Measurements from ENCODE around the gene ZBTB33. TPM values are rescaled to one million over a fixed set of nuclear protein-coding genes. Genes with fewer than 3 reads are reported as not detected.
A peak's percentile ranks its signal among the peaks of the same experiment; 100 is the strongest.

The ZBTB33 gene
- total and polyA plus RNA-seq, 2 of the 13 experiments (the other 11 are each of a cell fraction or from before 2014, with no cell fraction given): 6.5 to 20.2 TPM

GRCh38 chrX:120244735-120245498, 5.7 kb upstream of the ZBTB33 start (continued):
- no peak for TF ChIP-seq THAP9 (CRISPR knock-in tag; IDR thresholded peaks at IDR 0.05; ENCODE audit: borderline replicate concordance)
- TF ChIP-seq ZNF724P (CRISPR knock-in tag; IDR thresholded peaks at IDR 0.05; ENCODE audit: borderline replicate concordance): no peak
- TF ChIP-seq SIN3A (IDR thresholded peaks at IDR 0.05; ENCODE audit: borderline replicate concordance, low read depth, low read length): peak; percentile 61; the same call in 1 of the 2 replicates
- TF ChIP-seq NR2F2 (IDR thresholded peaks at IDR 0.05; ENCODE audit: borderline replicate concordance, low read depth): 0 out of 2 replicates have a peak, but pooled peaks have one; percentile 35
- TF ChIP-seq WIZ (CRISPR knock-in tag; IDR thresholded peaks at IDR 0.05): 0 out of 2 replicates have a peak, but pooled peaks have one; percentile 60
- no peak for TF ChIP-seq ZNF260 (CRISPR knock-in tag; IDR thresholded peaks at IDR 0.05; ENCODE audit: borderline replicate concordance, low read depth)
- no peak for TF ChIP-seq PCBP1 (IDR thresholded peaks at IDR 0.05; ENCODE audit: borderline replicate concordance, low read depth, low read length)
- TF ChIP-seq TBX2 (CRISPR knock-in tag; IDR thresholded peaks at IDR 0.05; ENCODE audit: borderline replicate concordance): peak; percentile 48; the same call in 1 of the 2 replicates
- TF ChIP-seq GTF2F1 (IDR thresholded peaks at IDR 0.05; ENCODE audit: low read length): no peak
- TF ChIP-seq, protein P1, sequence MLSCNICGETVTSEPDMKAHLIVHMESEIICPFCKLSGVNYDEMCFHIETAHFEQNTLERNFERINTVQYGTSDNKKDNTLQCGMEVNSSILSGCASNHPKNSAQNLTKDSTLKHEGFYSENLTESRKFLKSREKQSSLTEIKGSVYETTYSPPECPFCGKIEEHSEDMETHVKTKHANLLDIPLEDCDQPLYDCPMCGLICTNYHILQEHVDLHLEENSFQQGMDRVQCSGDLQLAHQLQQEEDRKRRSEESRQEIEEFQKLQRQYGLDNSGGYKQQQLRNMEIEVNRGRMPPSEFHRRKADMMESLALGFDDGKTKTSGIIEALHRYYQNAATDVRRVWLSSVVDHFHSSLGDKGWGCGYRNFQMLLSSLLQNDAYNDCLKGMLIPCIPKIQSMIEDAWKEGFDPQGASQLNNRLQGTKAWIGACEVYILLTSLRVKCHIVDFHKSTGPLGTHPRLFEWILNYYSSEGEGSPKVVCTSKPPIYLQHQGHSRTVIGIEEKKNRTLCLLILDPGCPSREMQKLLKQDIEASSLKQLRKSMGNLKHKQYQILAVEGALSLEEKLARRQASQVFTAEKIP (CRISPR knock-in tag; IDR thresholded peaks at IDR 0.05; ENCODE audit: borderline replicate concordance): no peak
- no peak for TF ChIP-seq MZF1 (CRISPR knock-in tag; IDR thresholded peaks at IDR 0.05; ENCODE audit: borderline replicate concordance)
- no peak for TF ChIP-seq CHCHD3 (CRISPR knock-in tag; IDR thresholded peaks at IDR 0.05)
- TF ChIP-seq, protein P2, sequence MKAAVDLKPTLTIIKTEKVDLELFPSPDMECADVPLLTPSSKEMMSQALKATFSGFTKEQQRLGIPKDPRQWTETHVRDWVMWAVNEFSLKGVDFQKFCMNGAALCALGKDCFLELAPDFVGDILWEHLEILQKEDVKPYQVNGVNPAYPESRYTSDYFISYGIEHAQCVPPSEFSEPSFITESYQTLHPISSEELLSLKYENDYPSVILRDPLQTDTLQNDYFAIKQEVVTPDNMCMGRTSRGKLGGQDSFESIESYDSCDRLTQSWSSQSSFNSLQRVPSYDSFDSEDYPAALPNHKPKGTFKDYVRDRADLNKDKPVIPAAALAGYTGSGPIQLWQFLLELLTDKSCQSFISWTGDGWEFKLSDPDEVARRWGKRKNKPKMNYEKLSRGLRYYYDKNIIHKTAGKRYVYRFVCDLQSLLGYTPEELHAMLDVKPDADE (CRISPR knock-in tag; IDR thresholded peaks at IDR 0.05): no peak
- TF ChIP-seq, protein P3, sequence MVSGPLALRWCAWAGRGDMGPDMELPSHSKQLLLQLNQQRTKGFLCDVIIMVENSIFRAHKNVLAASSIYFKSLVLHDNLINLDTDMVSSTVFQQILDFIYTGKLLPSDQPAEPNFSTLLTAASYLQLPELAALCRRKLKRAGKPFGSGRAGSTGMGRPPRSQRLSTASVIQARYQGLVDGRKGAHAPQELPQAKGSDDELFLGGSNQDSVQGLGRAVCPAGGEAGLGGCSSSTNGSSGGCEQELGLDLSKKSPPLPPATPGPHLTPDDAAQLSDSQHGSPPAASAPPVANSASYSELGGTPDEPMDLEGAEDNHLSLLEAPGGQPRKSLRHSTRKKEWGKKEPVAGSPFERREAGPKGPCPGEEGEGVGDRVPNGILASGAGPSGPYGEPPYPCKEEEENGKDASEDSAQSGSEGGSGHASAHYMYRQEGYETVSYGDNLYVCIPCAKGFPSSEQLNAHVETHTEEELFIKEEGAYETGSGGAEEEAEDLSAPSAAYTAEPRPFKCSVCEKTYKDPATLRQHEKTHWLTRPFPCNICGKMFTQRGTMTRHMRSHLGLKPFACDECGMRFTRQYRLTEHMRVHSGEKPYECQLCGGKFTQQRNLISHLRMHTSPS (CRISPR knock-in tag; IDR thresholded peaks at IDR 0.05; ENCODE audit: low read depth): no peak
- TF ChIP-seq KAT2B (IDR thresholded peaks at IDR 0.05; ENCODE audit: borderline replicate concordance, low read depth, low read length): no peak
- peak; percentile 67 for TF ChIP-seq TFDP2 (CRISPR knock-in tag; IDR thresholded peaks at IDR 0.05)
- TF ChIP-seq PATZ1 (CRISPR knock-in tag; IDR thresholded peaks at IDR 0.05): peak; percentile 41

Data from HepG2 (cell line).